ENCODE data around the gene PDE9A.

PDE9A gene

GRCh38 chr21:42632336-42632751 is 21.1 kb upstream of the PDE9A start:
- no peak for DNase-seq (ENCODE audit: low read depth in 1 of 2, low spot score in 1 of 2)
- Histone ChIP-seq H3K4me3 (replicated peaks; ENCODE audit: insufficient read depth, low read length) (no peak overlapping the region), H3K27me3 (ENCODE audit: insufficient read depth, poor library complexity, severe bottlenecking) (no peaks in the 10 kb centered on the region), H3K27ac (replicated peaks) (no peak overlapping the region)
- no peak for TF ChIP-seq GABPA (IDR thresholded peaks at IDR 0.05; ENCODE audit: low read depth)
- TF ChIP-seq CTCF (IDR thresholded peaks at IDR 0.05; ENCODE audit: insufficient read depth, low read length) = no peak
- no peak for TF ChIP-seq REST (IDR thresholded peaks at IDR 0.05; ENCODE audit: insufficient replicate concordance, low read depth)
- TF ChIP-seq SPI1 (IDR thresholded peaks at IDR 0.05; ENCODE audit: borderline replicate concordance, low read depth) = no peak
- no peak for TF ChIP-seq POLR2AphosphoS5 (IDR thresholded peaks at IDR 0.05; ENCODE audit: low read depth)

- Histone ChIP-seq H3K27me3 (ENCODE audit: insufficient read depth, poor library complexity, severe bottlenecking) (no peaks in the 10 kb centered on the region), H3K4me3 (replicated peaks; ENCODE audit: insufficient read depth, low read length) (no peak overlapping the region), H3K27ac (replicated peaks) (no peak overlapping the region)
- TF ChIP-seq SPI1 (IDR thresholded peaks at IDR 0.05; ENCODE audit: borderline replicate concordance, low read depth) (no peak), REST (IDR thresholded peaks at IDR 0.05; ENCODE audit: insufficient replicate concordance, low read depth) (no peak), GABPA (IDR thresholded peaks at IDR 0.05; ENCODE audit: low read depth) (no peak)
- no peak for DNase-seq (ENCODE audit: low read depth in 1 of 2, low spot score in 1 of 2)
These were observed 20.4 kb upstream of the PDE9A start for GRCh38 chr21:42632771-42633690.

- no peaks in the 10 kb centered on the region for H3K27me3 ChIP-seq (ENCODE audit: insufficient read depth, poor library complexity, severe bottlenecking)
- no peak for TF ChIP-seq GABPA (IDR thresholded peaks at IDR 0.05; ENCODE audit: low read depth)
- TF ChIP-seq POLR2AphosphoS5 (IDR thresholded peaks at IDR 0.05; ENCODE audit: low read depth) = no peak
- TF ChIP-seq CTCF (IDR thresholded peaks at IDR 0.05; ENCODE audit: insufficient read depth, low read length) = no peak
- TF ChIP-seq SPI1 (IDR thresholded peaks at IDR 0.05; ENCODE audit: borderline replicate concordance, low read depth) = no peak
- TF ChIP-seq REST (IDR thresholded peaks at IDR 0.05; ENCODE audit: insufficient replicate concordance, low read depth) = no peak
- H3K27ac ChIP-seq (replicated peaks) = no peak overlapping the region
- no peak overlapping the region for H3K4me3 ChIP-seq (replicated peaks; ENCODE audit: insufficient read depth, low read length)
- DNase-seq (ENCODE audit: low read depth in 1 of 2, low spot score in 1 of 2) = no peak
These were observed 19.6 kb upstream of the PDE9A start for GRCh38 chr21:42633858-42634257.
